ENCODE data around the gene SGMS1.

DNA sequence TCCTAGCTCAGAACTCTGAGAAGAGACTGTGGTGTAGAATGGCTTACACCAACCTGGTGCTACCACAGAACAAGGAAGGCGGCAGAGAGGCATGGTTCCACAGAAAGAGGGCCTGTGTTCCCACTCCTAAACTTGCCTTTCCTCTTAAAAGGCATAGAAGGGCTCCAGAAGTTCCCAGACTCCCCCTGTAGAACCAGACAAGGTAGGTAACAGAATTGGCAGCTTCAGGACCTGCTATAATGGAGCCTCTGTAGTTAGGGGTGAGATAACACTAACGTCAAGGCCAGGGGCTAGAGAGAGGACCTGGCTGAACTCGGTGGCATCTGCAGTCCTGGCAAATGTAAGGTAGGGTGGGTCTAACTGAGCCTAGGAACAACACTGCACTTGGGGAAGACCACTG is 26.7 kb upstream of the SGMS1 start:
- TF ChIP-seq, protein P1, sequence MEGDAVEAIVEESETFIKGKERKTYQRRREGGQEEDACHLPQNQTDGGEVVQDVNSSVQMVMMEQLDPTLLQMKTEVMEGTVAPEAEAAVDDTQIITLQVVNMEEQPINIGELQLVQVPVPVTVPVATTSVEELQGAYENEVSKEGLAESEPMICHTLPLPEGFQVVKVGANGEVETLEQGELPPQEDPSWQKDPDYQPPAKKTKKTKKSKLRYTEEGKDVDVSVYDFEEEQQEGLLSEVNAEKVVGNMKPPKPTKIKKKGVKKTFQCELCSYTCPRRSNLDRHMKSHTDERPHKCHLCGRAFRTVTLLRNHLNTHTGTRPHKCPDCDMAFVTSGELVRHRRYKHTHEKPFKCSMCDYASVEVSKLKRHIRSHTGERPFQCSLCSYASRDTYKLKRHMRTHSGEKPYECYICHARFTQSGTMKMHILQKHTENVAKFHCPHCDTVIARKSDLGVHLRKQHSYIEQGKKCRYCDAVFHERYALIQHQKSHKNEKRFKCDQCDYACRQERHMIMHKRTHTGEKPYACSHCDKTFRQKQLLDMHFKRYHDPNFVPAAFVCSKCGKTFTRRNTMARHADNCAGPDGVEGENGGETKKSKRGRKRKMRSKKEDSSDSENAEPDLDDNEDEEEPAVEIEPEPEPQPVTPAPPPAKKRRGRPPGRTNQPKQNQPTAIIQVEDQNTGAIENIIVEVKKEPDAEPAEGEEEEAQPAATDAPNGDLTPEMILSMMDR (IDR thresholded peaks at IDR 0.05): no peak
- no peak for TF ChIP-seq EP300 (IDR thresholded peaks at IDR 0.05)
